Stimulated activated naive CD4-positive, alpha-beta T cell (primary cell): ENCODE results near the gene DCXR.

Experiments used
- DNase-seq, 6 experiments: peaks; one replicate each; lab custom pipeline; 2025; lab: John Stamatoyannopoulos, UW

DCXR gene

DNA sequence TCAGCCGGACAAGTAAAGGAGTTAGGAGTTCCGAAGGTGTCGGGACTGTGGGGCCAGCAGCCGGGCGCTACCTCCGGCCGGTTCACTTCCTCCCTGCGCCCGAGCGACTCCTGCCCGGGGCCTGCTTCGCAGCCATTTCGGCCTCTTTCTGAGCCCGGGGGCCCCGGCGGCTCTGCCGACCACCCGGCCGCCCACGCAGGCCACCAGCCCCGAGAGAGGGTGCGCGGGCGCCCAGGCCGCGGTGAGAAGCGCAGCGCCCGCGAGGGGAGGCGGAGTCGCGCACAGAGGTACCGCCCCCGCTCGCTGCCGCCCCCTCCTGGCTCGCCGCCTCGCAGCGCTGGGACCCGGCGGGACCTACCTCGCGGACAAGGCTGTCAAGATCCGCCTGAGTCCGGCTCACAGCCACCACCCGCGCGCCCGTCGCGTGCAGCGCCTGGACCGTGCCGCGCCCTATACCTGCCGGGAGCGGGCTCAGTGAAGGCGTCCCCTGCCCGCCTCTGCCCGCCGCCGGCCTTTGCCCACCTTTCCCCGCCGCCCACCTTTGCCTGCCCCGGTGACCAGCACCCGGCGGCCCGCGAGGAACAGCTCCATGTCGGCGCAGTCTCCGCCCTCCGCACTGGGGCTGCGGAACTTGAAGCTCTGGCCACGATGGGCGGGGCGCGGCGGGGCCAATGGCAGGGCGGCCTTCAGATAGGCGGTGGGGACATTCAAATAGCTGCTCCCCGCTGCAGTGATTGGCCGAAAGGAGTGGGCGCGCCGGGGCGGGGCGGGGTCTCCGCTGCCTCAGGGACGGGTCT, at the start of gene DCXR:
Gene DCXR, minus strand, starts transcription at position 606 of the 797 bp plus-strand sequence. Its CDS starts 15 bp downstream, at position 591.
- peak; percentile 87 to 94 (median 90) for DNase-seq

DNA sequence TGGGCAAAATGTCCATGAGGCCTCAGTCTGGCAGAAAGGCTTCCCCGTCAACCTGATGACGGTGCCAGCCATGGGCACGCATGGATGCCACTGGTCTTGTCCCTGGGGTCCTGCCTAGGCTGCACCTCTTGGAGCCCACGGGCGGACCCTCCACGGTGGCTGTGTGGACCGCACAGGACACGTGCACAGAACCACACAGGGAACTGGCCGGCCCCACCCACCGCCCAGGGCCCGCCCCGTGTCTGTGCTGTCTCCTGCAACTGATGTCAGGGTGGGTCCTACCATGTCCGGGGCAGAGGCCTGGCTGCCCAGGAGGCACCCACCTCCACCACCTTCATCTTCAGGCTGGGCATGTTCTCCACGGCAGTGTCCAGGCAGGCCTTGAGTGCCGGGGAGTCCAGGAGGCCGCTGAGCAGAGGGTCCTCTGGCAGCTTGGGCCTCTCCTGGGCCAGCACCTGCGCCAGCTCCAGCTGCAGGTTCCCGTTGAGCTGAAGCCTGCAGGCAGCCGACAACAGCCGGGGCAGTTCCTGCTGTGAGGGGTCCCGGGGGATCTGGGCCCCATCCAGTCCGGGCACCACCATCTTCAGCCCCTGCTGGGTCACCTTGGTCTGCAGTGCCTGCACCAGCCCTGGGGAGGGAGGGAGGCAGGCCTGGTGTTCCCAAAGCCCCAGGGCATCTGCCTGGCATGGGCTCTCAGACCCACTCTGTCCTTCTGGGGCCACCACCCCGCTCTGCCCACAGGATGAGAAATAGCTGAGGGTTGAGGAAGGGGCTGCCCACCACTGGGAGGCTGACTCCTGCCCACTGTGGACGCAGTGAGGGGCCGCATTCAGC, 48.7 kb upstream of the DCXR start:
- DNase-seq, result no peak

DNA sequence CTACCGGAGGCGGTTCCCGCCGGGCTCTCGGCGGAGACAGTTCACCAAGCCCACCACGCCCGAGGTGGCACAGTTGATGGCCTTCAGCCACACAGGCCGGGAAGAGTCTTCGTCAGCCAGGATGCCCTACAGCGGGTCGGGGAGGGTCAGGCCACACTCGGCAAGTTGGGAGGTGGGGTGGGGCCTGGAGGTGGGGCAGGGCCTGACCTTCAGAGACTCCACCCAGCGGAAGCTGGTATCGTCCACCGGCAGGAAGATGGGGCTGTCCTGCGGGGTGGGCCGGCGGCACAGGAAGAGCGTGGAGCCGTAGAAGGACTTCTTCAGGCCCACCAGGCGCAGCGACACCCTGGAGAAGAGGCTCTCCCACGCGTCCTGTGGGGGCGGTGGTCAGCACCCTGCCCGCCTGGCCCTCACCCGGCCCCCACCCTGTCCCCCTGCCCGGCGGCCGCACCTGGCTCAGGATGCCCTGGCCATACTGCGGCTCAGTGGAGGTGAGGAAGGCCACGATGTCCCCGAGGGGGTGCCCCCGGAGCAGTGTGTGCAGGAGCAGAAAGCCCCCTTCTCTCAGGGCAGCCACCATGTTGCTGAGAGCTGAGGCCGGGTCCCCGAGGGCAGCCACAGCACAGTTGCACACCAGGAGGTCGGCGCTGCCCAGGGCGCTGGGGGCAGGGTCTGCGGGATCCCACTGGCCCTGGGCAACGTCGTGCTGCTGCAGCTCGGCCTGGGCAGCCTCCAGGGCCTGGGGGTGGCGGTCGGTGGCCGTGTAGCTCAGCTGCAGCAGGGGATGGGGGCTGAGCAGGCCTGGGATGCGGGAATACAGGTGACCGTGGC, 47.7 kb upstream of the DCXR start:
- DNase-seq, result no peak

DNA sequence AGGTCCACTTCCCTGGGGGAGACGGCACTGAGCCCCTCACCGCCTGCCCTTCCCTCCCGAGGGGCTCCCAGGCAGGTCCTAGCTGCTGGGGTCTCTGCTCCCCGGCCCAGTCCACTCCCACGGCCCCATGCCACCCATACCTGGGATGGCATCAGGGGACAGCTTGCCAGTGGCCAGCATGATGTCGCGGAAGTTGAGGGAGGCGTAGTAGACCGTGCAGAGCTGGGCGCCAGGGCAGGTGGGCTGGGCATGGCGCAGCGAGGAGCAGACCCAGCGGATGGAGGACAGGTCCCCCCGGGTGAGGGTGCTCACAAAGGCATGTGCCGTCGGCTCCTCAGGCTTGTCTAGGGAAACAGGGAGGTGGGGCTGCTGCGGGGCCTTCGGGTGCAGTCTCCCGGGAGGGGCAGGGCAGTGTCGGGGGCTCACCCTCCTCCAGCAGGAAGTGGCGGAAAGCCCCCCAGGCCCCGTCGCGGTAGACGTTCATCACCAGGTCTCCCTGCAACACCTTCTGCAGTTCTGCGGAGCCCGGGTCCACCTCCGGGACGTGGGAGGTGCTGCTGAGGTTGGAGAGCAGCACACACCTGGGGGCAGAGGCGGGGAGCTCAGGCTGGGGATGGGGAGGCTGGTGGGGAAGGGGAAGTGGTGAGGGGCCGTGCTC, 47.0 kb upstream of the DCXR start:
- no peak for DNase-seq

DNA sequence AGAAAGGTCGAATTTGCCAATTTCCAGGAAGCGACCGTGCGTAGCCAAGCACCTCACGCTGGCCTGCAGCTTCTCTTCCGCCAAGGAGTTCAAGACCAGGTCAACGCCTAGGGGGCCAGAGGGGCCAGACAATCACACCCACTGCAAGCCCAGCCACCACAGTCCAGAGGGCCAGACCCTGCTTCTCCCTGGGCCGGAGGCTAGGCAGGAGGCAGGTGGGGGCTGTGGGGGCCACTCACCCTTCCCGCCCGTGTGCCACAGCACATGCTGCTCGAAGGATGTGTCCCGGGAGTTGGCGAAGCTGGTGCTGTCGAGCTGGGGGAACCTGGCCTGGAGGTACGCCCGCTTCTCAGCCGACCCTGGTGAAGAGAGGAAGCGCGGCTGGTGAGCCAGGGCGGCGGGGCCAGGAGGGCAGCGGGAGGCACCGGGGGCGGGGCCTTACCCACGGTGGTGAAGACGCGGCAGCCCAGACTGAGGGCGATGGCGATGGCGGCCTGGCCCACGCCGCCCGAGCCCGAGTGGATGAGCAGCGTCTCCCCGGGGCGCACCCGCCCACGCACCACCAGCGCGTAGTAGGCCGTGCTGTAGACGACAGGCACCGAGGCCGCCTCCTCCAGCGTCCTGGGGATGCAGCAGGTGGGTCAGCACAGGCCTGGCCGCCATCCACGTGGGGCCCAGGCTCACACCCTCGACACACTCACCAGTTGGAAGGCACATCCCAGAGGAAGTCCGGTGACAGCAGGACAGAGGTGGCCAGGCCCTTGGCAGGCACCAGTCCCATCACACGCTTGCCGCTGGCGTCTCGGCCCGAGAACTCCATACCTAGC, 46.2 kb upstream of the DCXR start:
- no peak for DNase-seq

DNA sequence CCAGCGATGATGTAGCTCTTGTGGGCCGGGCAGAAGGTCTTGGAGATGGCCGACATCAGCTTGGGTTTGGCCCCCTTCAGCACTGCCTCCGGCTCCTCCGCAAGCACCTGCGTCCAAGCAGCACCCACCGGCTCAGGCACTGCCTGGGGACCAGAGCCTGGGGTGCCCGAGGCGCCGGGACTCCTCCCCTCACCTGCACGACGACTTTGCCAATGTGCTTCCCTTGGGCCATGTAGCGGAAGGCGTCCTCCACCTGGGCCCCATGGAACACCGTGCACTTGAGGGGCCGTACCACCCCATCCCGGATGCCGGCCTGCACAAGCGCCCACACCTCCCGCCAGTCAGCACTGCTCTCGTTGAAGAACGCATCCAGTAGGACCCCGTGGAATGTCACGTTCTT, 45.5 kb upstream of the DCXR start:
- DNase-seq, result no peak

DNA sequence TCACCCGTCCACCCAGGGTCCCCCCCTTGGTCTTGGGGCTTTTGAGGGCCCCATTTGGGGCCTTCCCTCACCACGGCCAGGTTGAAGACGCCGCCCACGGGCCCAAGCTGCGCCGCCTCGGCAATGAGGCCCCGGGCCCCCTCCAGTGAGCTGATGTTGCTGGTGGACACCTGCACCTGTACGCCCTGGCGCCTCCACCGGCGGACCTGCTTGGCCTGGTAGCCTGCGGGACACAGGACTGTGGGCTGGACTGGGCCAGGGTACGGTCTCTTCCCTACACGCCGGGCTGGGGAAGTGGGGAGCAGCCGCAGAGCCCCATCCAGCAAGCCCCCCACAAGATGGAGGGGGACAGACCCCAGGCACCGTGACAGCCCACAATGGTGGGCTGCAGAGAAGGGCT, 45.0 kb upstream of the DCXR start:
- no peak for DNase-seq

DNA sequence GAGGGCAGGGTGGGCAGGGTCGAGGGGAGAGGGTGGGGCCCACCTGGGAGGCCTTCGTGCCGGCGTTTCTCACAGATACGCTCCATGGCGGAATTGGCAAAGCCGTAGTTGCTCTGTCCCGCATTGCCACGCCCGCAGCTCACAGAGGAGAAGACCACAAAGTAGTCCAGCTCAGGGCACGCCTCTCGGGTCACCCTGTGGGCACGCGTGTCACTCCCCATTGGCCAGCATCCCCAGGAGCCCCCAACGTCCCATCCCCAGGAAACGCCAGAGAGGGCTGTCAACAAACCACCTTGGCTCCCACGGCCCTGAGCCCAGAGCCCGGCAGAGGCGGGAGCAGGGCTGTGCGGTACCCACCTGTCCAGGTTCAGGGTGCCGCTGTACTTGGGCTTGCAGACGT, 44.5 kb upstream of the DCXR start:
- no peak for DNase-seq

DNA sequence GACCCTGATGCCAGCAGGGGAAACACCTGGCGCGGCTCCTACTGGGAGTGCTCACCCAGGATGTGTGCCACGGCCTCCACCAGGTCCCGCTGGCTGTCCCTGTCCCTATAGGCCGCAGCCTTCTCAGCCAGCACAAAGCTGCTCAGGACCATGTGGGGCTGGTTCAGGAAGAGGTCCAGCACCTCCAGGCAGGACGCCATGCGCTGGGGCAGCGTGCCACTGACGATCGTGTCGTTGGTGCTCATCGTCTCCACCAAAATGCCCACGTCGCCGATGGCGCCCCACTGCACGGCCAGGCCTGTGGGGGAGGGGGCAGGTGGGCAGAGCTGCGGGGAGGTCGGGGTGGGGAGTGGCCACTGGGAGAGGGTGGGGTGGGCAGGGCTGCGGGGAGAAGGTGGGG, 44.0 kb upstream of the DCXR start:
- DNase-seq, result no peak

DNA sequence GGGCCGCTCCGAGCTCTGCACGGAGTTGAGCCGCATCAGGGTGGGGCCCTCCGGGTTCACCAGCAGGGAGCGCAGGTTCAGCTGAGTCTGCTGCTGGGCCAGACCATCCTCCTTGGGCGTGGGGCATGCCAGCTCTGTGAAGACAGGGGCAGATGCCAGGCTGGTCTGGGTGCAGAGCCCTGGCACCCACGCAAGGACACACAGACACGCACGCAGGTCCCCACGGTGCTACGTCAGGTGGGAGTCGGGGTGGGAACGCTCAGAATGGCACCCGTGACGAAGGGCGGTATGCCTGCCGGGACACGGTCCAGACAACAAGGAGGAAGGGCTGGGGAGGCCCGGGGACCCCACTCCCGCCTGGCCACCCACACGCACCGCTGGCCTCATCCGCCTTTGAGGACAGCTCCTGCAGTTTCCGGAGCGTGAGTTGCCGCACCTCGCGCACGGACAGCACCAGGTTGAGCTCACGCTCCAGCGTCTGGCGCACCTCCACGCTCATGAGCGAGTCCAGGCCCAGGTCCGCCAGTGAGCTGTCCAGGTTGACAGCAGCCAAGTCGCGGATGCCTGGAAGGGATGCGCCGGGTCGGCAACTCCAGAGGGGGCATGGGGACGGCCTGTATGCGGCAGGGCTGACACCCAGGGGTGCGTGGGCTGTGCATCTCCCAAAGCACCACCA, 43.4 kb upstream of the DCXR start:
- no peak for DNase-seq

DNA sequence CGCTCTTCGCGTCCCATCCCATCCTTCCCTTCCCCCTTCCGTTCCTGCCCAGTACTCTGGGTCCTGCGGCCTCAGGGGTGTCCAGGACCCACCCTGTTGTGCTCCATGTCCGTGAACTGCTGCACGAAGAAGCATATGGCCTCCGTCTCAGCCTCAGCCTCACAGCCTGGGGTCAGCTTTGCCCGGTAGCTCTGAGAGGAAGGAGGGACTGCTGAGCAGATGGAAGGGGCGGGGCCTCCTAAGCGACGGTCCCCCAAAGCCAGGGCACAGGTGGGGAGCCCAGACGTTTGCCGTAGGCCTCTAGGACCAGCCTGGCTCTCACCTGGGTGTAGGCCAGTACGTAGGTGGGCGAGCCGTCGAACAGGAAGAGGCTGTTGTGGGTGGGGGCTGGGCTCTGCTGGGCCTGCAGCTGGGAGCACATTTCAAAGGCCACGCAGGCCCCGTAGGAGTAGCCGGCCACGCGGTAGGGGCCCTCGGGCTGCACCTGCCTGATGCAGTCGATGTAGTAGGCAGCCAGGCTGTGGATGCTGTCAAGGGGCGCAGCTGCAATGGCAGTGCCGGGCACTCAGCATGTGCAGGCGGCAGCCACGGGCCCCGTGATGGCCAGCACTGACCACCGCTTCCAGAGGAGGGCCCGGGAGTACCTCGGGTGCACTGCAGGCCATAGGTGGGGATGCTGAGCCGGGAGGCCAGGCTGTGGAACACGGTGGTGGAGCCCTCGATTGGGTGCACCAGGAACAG, 42.7 kb upstream of the DCXR start:
- DNase-seq, result no peak

DNA sequence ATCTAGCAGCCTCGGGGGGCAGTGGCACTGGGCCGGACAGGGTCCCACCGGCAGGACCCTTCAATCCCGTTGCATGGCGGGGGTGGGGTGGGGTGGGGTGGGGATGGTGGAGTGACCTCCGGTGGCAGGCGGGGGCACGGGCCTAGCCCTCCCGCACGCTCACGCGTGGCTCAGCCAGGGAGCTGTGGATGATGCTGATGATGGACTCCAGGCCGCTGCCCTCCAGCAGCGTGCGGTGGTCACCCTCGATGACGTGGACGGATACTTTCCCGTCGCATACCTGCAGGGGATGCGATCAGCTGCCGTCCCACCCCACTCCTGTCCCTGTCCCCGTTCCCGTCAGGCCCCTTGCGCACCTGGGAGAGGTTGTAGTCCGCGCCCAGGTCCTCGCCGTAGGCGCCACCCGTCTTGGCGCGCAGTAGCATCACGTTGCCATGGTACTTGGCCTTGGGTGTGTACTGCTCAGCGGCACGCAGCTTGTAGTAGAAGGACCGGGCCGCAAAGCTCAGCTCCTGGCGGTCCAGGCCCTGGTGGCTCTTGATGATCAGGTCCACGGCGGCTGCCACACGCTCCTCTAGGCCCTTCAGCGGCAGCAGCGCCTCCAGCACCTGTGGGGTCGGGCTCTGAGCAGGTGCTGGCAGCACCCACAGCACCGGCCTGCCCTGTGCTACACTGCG, 41.6 kb upstream of the DCXR start:
- no peak for DNase-seq

DNA sequence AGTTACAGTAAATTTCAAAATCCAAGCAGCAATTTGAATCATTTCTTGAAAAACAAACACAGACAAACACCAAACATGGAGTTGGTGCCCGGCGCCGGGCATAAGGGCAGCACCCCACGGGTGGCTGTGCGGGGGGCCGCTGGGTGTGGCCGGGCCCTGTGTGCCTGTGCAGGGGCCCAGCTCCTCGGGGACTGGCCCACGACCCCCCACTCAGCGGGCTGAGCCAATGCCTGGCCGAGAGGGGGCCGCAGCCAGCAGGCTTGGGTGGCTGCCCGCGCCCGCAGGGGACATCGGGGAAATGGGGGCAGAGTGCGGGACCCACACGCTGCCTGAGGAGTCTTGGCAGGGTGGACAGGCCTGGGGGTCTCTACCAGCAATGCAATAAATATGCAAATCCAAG, 40.9 kb upstream of the DCXR start:
- DNase-seq, result no peak

DNA sequence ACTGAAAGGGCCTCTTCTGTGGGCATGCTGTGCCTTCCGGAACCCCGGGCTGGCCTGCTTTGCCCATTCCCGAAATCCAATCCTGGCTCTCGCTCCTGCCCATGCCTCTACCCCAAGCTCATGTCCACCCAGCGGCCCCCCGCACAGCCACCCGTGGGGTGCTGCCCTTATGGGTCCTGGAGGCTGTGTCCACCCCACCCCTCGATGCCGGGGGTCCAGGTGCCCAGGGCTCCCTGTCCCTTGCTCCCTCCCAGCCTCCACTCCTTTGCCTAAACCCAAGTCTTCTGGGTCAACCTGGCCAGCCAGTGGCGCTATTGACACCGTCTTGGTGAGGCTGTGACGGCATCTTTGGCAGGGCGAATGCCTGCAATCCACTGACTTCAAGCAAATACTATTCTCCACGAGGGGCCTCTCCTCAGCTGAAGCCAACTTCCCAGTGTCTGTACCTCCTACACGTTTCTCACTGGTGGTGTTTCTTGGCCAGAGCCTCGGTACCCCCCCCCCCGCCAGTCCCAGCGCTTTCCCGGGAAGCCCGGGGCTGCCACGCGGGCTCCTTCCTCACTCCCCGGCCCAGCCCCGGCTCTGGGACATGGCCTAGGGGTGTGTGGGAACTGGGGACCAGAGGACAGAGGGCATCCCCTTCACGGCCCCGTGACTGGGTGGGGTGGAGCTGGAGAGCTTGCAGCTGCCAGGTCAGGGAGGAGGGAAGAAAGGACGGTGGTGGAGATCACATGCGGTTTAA, 40.3 kb upstream of the DCXR start:
- DNase-seq, result no peak

DNA sequence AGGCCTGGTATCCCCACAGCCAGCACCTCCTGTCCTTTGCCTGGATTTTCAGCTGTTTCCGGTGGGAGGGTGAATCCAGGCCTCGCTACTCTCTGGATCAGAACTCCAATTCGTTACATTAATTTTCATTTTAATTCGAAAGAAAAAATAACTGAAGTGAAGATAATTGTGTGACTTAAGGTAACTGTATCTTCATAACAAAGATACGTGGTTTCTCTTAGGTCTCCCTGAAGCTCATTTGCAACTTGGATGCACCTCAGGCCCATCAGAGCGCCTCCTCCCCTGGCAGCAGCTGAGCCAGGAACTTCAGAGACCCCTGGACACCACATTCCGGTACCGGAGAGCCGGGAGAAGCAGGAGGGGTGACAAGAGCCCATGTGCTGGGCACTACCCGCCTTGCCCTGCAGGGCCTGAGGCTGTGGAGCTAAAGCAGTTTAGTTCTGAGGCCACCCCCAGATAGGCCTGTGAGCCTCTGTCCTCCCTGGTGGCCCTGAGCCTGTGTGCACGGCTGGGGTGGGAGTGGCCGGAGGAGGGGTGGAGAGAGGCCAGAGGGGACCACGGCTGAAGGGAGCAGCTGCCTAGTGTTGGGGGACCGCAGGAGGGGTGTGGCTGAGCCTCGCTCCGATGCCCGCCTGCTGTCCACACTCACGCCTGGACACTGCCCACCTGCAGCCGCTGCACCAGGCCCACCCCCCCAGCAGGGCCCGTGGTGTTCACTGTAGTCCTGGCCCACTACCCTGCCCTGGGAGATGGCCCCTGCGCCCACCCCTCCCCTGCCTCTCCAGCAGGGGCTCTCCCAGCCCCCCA, 39.5 kb upstream of the DCXR start:
- no peak for DNase-seq

DNA sequence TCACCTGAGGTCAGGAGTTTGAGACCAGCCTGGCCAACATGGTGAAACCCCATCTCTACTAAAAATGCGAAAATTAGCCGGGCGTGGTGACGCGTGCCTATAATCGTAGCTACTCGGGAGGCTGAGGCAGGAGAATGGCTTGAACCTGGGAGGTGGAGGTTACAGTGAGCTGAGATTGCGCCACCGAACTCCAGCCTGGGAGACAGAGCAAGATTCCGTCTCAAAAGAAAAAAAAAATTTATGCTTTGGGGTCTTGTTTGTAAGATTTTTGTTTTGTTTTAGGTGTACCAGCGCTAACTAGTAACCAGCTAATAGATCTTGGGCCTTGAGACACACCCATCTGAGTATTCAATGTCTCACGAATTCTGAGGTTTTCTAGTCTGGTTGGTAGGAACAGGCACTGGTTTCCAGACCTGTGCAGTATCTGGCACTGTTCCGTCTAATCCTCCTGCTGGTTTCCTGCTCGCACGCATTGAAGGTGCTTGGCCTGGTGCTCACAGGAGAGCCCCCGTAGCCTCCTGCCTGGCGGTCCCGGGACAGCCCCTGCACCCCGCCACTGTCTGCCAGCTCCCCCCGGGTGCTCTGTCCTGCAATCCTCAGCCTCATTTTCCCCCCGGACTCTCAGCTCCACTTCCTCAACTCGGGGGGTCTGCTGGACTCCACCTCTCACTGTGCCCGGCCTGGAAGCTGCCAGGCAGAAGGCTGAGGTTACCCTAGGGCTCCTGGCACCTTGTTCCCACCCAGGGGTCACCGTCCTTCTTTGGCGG, 38.7 kb upstream of the DCXR start:
- no peak for DNase-seq

DNA sequence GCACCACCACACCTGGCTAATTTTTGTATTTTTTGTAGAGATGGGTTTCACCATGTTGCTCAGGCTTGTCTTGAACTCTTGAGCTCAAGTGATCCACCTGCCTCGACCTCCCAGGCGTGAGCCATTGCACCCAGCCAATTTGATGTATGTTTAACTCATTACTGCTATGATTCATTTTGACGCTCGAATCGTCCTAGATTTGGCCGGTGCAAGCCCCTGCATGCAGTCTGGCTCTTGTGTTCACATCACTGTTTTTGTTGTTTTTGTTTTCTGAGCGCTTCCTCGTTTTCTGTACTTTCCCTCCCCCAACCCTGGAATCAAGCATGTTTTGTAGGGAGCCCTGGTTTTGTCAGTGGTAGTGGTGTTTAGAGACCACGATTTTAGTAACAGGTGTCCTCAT, 35.9 kb upstream of the DCXR start:
- no peak for DNase-seq
